Testis (tissue), 3 donors: ENCODE measurements around the gene CDKAL1. TPM values are rescaled to one million over a fixed set of nuclear protein-coding genes. Genes with fewer than 3 reads are reported as not detected.

Source experiments
- DNase-seq: peaks from one replicate; pipeline ENCODE4 v3.0.0-alpha.2; 2019
- H3K27ac ChIP-seq, 2 donors: fragments of 200-600 bp; sonication (generic); one replicate each; pipeline ENCODE4 v1.5.1; 2019
- H3K27me3 ChIP-seq: fragments of 200-600 bp; sonication (generic); one replicate; pipeline ENCODE4 v1.5.1; 2019
- H3K36me3 ChIP-seq: fragments of 200-600 bp; sonication (generic); one replicate; pipeline ENCODE4 v1.5.1; 2017; ENCODE audit warnings: low read depth; ENCODE audit errors: missing control alignments
- H3K4me1 ChIP-seq: fragments of 200-600 bp; sonication (generic); one replicate; pipeline ENCODE4 v1.5.1; 2019
- H3K4me3 ChIP-seq, 2 donors: fragments of 200-600 bp; sonication (generic); one replicate each; pipeline ENCODE4 v1.5.1; 2017 to 2019
- H3K9me3 ChIP-seq: fragments of 200-600 bp; sonication (generic); one replicate; pipeline ENCODE4 v1.5.1; 2017
- POLR2A ChIP-seq: fragments of 450-650 bp; IDR thresholded peaks from one replicate; pipeline ENCODE4 v1.6.1; 2017; ENCODE audit warnings: antibody characterized with exemption, mild to moderate bottlenecking, moderate library complexity
- WGBS, 2 donors: methylation state at CpG; one replicate each; pipeline ENCODE4 v1.1.5; 2018; 5-methylcytosine and 5-hydroxymethylcytosine counted together
- intact Hi-C: fragments of 100-400 bp; cut with DNase I; formaldehyde crosslinking; loops from one replicate; pipeline ENCODE4 v1.15.1; 2023; ENCODE audit warnings: low total_unique reads
- polyA plus RNA-seq: library from polyadenylated mRNA; stranded (reverse); fragments of 350-450 nt; fragmentation: Illumina TruSeq; extraction: RNeasy Lipid Tissue Mini Kit (QIAGEN cat#74804); gene quantifications from one replicate; pipeline ENCODE4 v1.2.3, GENCODE V29; 2014; ENCODE audit warnings: low read depth, low replicate concordance; ENCODE audit not compliant: insufficient read depth
- total RNA-seq, 2 donors: library from RNA; depleted of rRNA; stranded (reverse); fragments of >200 nt; gene quantifications; one replicate each; pipeline ENCODE4 v1.2.3, GENCODE V29; 2016
- TF ChIP-seq, protein P1 (sequence below), 3 experiments: fragments of 450-650 bp in 2 of 3; fragments of 200-600 bp in 1 of 3; sonication (generic) in 1 of 3; IDR thresholded peaks; one replicate each; pipeline ENCODE4 v1.5.1; 2016 to 2019; ENCODE audit warnings: antibody characterized with exemption in 3 of 3, mild to moderate bottlenecking in 2 of 3, moderate library complexity in 1 of 3

The CDKAL1 gene
- total and polyA plus RNA-seq, 3 donors from 2014 or later, result 11.1 to 18.5 (median 16.1) TPM

DNA sequence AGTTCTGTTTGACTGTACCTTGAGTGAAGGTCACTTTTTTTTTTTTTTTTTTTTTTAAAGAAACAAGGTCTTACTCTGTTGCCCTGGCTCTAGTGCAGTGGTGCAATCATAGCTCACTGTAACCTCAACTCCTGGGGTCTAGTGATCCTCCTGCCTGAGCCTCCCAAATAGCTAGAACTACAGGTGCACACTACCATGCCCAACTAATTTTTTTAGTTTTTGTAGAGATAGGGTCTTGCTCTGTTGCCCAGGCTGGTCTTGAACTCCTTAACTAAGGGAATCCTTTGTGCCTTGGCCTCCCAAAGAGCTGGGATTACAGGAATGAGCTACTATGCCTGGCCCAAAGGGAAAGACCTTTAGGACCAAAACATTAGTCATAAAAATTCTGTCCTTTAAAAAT, 413.7 kb downstream of the CDKAL1 start:
- H3K4me3 ChIP-seq, result no peak overlapping the region
- no peak overlapping the region for H3K27ac ChIP-seq
- TF ChIP-seq POLR2A, result no peak
- TF ChIP-seq, protein P1, sequence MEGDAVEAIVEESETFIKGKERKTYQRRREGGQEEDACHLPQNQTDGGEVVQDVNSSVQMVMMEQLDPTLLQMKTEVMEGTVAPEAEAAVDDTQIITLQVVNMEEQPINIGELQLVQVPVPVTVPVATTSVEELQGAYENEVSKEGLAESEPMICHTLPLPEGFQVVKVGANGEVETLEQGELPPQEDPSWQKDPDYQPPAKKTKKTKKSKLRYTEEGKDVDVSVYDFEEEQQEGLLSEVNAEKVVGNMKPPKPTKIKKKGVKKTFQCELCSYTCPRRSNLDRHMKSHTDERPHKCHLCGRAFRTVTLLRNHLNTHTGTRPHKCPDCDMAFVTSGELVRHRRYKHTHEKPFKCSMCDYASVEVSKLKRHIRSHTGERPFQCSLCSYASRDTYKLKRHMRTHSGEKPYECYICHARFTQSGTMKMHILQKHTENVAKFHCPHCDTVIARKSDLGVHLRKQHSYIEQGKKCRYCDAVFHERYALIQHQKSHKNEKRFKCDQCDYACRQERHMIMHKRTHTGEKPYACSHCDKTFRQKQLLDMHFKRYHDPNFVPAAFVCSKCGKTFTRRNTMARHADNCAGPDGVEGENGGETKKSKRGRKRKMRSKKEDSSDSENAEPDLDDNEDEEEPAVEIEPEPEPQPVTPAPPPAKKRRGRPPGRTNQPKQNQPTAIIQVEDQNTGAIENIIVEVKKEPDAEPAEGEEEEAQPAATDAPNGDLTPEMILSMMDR (IDR thresholded peaks at IDR 0.05), result no peak
- H3K27me3 ChIP-seq, result no peaks in the 10 kb centered on the region
- intact Hi-C loops, result no loop called here
- DNase-seq, result no peak
- H3K4me1 ChIP-seq, result no peaks in the 10 kb centered on the region
- no peaks in the 10 kb centered on the region for H3K36me3 ChIP-seq
- H3K9me3 ChIP-seq, result no peaks in the 10 kb centered on the region

DNA sequence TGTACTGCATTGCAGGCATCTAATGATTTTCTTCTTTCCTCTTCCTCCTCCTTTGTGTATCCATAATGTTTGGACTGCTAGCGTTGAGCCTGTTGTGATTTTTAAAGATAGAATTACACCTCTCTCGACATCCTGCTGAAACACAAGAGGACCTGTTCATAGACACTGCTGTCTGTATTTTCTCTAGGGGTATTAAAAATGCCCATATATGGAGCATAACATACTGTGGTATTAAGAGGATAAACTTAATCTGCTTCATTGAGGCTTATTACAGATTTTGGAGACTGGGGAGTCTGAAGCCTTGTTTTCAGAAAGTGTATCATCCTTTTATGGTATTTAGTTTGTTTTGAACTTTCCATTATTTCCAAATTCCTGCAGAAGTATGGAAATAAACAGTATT, 414.3 kb downstream of the CDKAL1 start:
- Histone ChIP-seq H3K4me1 (no peaks in the 10 kb centered on the region), H3K9me3 (no peaks in the 10 kb centered on the region), H3K27me3 (no peaks in the 10 kb centered on the region), H3K27ac (no peak overlapping the region), H3K4me3 (no peak overlapping the region), H3K36me3 (no peaks in the 10 kb centered on the region)
- no peak for TF ChIP-seq POLR2A
- TF ChIP-seq, protein P1 (IDR thresholded peaks at IDR 0.05), result no peak
- no peak for DNase-seq
- intact Hi-C loops, result no loop called here
- 75 to 81% methylated on average over 2 of the region's 2 CpGs for WGBS, 2 donors

DNA sequence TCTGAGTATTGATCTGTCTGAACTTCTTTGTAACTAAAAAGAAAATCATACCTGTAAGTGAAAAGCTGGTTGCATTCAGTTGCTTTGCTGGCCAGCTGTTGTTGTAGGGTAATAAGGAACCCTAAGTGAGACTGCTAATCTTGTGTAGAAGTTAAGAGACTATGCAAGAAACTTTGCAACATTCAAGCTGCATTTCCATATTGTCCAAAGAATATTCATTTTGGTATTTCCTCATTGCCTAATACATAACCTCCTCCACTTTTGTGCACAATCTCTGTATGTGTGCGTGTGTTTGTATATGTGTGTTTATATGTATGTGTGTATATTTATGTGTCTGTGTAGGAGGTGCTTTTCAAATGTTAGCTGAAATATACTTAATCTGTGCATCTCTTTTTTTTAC, 414.9 kb downstream of the CDKAL1 start:
- 91 to 94% methylated on average over 1 of the region's 1 CpG for WGBS, 2 donors
- no peak for DNase-seq
- intact Hi-C loops, result no loop called here

DNA sequence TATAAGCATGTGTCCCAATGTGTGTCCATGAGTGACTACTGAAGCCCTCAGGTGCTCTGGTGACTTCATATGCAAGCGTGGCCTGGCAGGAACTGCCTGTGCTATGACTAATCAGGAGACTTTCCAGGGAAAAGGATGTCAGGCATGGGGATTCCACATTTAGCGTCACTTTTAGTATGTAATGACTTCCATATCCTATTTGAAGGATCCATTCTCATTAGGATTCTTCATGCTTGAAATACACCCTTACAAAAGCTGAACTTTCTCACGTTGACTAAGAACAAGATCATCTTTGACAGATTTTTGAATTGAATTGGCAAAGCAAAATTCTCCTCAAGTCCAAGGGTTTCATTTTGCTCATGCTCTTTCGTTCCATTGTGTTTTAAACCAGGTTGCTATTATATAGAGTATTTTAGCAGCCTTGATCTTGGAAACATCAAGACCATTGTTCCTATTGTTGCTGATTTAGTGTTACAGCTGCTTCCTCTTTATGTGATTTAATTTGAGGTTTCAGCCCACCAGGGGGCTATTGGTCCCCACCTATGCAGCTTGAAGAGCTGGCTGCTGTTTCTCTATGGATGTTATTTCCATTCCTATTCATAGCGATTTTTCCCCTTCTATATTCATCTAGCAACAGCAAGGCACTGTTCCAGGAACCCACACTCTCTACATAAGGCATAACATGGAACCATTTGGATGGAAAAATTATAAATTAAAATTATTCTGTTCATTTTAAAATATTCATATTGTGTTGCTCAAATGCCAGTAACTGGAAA, 418.6 kb downstream of the CDKAL1 start:
- Histone ChIP-seq H3K9me3 (no peaks in the 10 kb centered on the region), H3K27me3 (no peaks in the 10 kb centered on the region), H3K27ac (no peak overlapping the region), H3K36me3 (no peaks in the 10 kb centered on the region), H3K4me3 (no peak overlapping the region), H3K4me1 (no peaks in the 10 kb centered on the region)
- intact Hi-C loops, result no loop called here
- TF ChIP-seq POLR2A, result no peak
- TF ChIP-seq, protein P1 (IDR thresholded peaks at IDR 0.05), result no peak
- 80 to 84% methylated on average over 5 of the region's 5 CpGs for WGBS, 2 donors
- DNase-seq, result no peak

More for the DNA sequence above, 414.9 kb downstream of the CDKAL1 start:
- TF ChIP-seq POLR2A, result no peak
- Histone ChIP-seq H3K9me3 (no peaks in the 10 kb centered on the region), H3K4me3 (no peak overlapping the region), H3K27ac (no peak overlapping the region), H3K27me3 (no peaks in the 10 kb centered on the region), H3K4me1 (no peaks in the 10 kb centered on the region), H3K36me3 (no peaks in the 10 kb centered on the region)

DNA sequence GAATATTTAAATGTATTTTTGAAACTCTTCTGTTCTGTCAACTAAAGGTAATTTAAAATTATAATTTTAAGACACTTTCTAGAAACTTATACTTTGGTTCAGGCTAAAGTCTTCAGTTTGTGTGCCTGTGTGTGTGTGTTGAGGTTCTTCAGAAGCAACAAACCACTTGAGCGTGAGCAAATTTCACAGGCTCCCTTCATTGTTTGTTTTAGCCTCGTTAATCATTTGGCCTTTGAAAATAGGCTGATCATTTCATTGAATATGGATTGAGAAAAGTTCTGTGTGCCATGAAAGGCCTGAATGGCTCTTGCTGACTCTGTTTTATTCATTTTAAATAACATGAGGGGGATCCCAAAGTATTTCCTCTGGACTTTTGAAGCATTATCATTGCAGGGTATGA, 420.1 kb downstream of the CDKAL1 start:
- Histone ChIP-seq H3K27me3 (no peaks in the 10 kb centered on the region), H3K4me1 (no peaks in the 10 kb centered on the region), H3K27ac (no peak overlapping the region), H3K4me3 (no peak overlapping the region), H3K9me3 (no peaks in the 10 kb centered on the region), H3K36me3 (no peaks in the 10 kb centered on the region)
- DNase-seq, result no peak
- 82 to 89% methylated on average over 2 of the region's 2 CpGs for WGBS, 2 donors
- intact Hi-C loops, result no loop called here
- TF ChIP-seq POLR2A, result no peak
- TF ChIP-seq, protein P1 (IDR thresholded peaks at IDR 0.05), result no peak
